ENCODE data around the gene CHD9.

The CHD9 gene

GRCh38 chr16:53094013-53094630, 39.3 kb downstream of the CHD9 start:
- no peak for DNase-seq (ENCODE audit: low read depth)

- no peak for DNase-seq (ENCODE audit: low read depth)
These were observed 42.4 kb downstream of the CHD9 start for GRCh38 chr16:53097190-53097589.

- DNase-seq (ENCODE audit: low read depth), result peak; percentile 18
These were observed 43.9 kb downstream of the CHD9 start for GRCh38 chr16:53098526-53099317.

GRCh38 chr16:53099318-53100130, 44.7 kb downstream of the CHD9 start:
- DNase-seq (ENCODE audit: low read depth), result peak; percentile 40

GRCh38 chr16:53100131-53100748, 45.4 kb downstream of the CHD9 start:
- no peak for DNase-seq (ENCODE audit: low read depth)

GRCh38 chr16:53100889-53101288, 46.1 kb downstream of the CHD9 start:
- no peak for DNase-seq (ENCODE audit: low read depth)

- no peak for DNase-seq (ENCODE audit: low read depth)
These were observed 49.0 kb downstream of the CHD9 start for GRCh38 chr16:53103811-53104210.

- no peak for DNase-seq (ENCODE audit: low read depth)
These were observed 50.8 kb downstream of the CHD9 start for GRCh38 chr16:53105565-53105964.

- DNase-seq (ENCODE audit: low read depth), result no peak
These were observed 56.4 kb downstream of the CHD9 start for GRCh38 chr16:53111078-53111791.

GRCh38 chr16:53112015-53112414, 57.2 kb downstream of the CHD9 start:
- no peak for DNase-seq (ENCODE audit: low read depth)

GRCh38 chr16:53115047-53115446, 60.3 kb downstream of the CHD9 start:
- DNase-seq (ENCODE audit: low read depth), result no peak

- DNase-seq (ENCODE audit: low read depth), result no peak
These were observed 61.0 kb downstream of the CHD9 start for GRCh38 chr16:53115773-53116172.

GRCh38 chr16:53121043-53121620, 66.3 kb downstream of the CHD9 start:
- no peak for DNase-seq (ENCODE audit: low read depth)

- no peak for DNase-seq (ENCODE audit: low read depth)
These were observed 66.9 kb downstream of the CHD9 start for GRCh38 chr16:53121661-53122060.

GRCh38 chr16:53123747-53124146, 69.0 kb downstream of the CHD9 start:
- DNase-seq (ENCODE audit: low read depth), result no peak

GRCh38 chr16:53126390-53126789, 71.6 kb downstream of the CHD9 start:
- no peak for DNase-seq (ENCODE audit: low read depth)

- DNase-seq (ENCODE audit: low read depth), result no peak
These were observed 74.7 kb downstream of the CHD9 start for GRCh38 chr16:53129281-53130158.

- DNase-seq (ENCODE audit: low read depth), result peak; percentile 89
These were observed 75.6 kb downstream of the CHD9 start for GRCh38 chr16:53130159-53131049.

- DNase-seq (ENCODE audit: low read depth), result no peak
These were observed 76.2 kb downstream of the CHD9 start for GRCh38 chr16:53131050-53131362.
